ENCODE data around the gene HSPA9.

HSPA9 gene

GRCh38 chr5:138583984-138584637 is 8.9 kb upstream of the HSPA9 start:
- no peak for TF ChIP-seq TAF1 (IDR thresholded peaks at IDR 0.05; ENCODE audit: borderline replicate concordance, insufficient read depth, low read length)
- TF ChIP-seq SIN3A (IDR thresholded peaks at IDR 0.05; ENCODE audit: borderline replicate concordance, insufficient read depth, low read length), result no peak
- TF ChIP-seq POLR2AphosphoS5 (IDR thresholded peaks at IDR 0.05; ENCODE audit: low read depth, low read length), result no peak
- TF ChIP-seq FOXP2 (optimal IDR thresholded peaks at IDR 0.05; ENCODE audit: borderline replicate concordance, extremely low read depth, extremely low read length, insufficient read depth), result no peak
- no peak for TF ChIP-seq REST (IDR thresholded peaks at IDR 0.05; ENCODE audit: insufficient read depth in 1 of 2, low read depth in 2 of 2, low read length in 2 of 2)

GRCh38 chr5:138582959-138583358 is 7.8 kb upstream of the HSPA9 start:
- TF ChIP-seq REST (IDR thresholded peaks at IDR 0.05; ENCODE audit: insufficient read depth in 1 of 2, low read depth in 2 of 2, low read length in 2 of 2) (no peak), SIN3A (IDR thresholded peaks at IDR 0.05; ENCODE audit: borderline replicate concordance, insufficient read depth, low read length) (no peak), FOXP2 (optimal IDR thresholded peaks at IDR 0.05; ENCODE audit: borderline replicate concordance, extremely low read depth, extremely low read length, insufficient read depth) (no peak), TAF1 (IDR thresholded peaks at IDR 0.05; ENCODE audit: borderline replicate concordance, insufficient read depth, low read length) (no peak), POLR2AphosphoS5 (IDR thresholded peaks at IDR 0.05; ENCODE audit: low read depth, low read length) (no peak)

- TF ChIP-seq FOXP2 (optimal IDR thresholded peaks at IDR 0.05; ENCODE audit: borderline replicate concordance, extremely low read depth, extremely low read length, insufficient read depth), result no peak
- TF ChIP-seq SIN3A (IDR thresholded peaks at IDR 0.05; ENCODE audit: borderline replicate concordance, insufficient read depth, low read length), result no peak
- TF ChIP-seq TAF1 (IDR thresholded peaks at IDR 0.05; ENCODE audit: borderline replicate concordance, insufficient read depth, low read length), result no peak
- no peak for TF ChIP-seq POLR2AphosphoS5 (IDR thresholded peaks at IDR 0.05; ENCODE audit: low read depth, low read length)
- TF ChIP-seq REST (IDR thresholded peaks at IDR 0.05; ENCODE audit: insufficient read depth in 1 of 2, low read depth in 2 of 2, low read length in 2 of 2), result no peak
Observed at GRCh38 chr5:138580777-138581176, 5.6 kb upstream of the HSPA9 start.

- TF ChIP-seq REST (IDR thresholded peaks at IDR 0.05; ENCODE audit: insufficient read depth in 1 of 2, low read depth in 2 of 2, low read length in 2 of 2) (no peak), TAF1 (IDR thresholded peaks at IDR 0.05; ENCODE audit: borderline replicate concordance, insufficient read depth, low read length) (no peak), FOXP2 (optimal IDR thresholded peaks at IDR 0.05; ENCODE audit: borderline replicate concordance, extremely low read depth, extremely low read length, insufficient read depth) (no peak), POLR2AphosphoS5 (IDR thresholded peaks at IDR 0.05; ENCODE audit: low read depth, low read length) (no peak), SIN3A (IDR thresholded peaks at IDR 0.05; ENCODE audit: borderline replicate concordance, insufficient read depth, low read length) (no peak)
Observed at GRCh38 chr5:138580001-138580400, 4.8 kb upstream of the HSPA9 start.
